ENCODE results near the gene TEX54.
"Not testable (repeated sequence)": the region's sequence is repeated elsewhere in the genome, so short reads cannot be mapped to it uniquely, and the experiment has no call there.

DNA sequence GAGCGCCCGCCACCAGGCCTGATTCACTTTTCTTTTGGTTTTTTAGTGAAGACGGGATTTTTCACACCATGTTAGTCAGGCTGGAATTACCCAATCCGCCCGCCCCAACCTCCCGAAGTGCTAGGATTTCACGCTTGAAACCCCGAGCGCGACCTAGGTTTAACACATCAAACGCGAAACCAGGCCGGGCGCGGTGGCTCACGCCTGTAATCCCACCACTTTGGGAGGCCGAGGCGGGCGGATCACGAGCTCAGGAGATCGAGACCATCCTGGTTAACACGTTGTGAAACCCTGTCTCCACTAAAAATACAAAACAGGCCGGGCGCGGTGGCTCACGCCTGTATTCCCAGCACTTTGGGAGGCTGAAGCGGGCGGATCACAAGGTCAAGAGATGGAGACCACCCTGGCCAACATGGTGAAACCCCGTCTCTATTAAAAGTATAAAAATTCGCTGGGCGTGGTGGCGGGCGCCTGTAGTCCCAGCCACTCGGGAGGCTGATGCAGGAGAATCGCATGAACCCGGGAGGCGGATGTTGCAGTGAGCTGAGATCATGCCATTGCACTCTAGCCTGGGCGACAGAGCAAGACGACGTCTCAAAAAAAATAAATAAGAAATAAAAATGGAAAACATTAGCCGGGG, 8.2 kb upstream of the TEX54 start:
- TF ChIP-seq, protein P1, sequence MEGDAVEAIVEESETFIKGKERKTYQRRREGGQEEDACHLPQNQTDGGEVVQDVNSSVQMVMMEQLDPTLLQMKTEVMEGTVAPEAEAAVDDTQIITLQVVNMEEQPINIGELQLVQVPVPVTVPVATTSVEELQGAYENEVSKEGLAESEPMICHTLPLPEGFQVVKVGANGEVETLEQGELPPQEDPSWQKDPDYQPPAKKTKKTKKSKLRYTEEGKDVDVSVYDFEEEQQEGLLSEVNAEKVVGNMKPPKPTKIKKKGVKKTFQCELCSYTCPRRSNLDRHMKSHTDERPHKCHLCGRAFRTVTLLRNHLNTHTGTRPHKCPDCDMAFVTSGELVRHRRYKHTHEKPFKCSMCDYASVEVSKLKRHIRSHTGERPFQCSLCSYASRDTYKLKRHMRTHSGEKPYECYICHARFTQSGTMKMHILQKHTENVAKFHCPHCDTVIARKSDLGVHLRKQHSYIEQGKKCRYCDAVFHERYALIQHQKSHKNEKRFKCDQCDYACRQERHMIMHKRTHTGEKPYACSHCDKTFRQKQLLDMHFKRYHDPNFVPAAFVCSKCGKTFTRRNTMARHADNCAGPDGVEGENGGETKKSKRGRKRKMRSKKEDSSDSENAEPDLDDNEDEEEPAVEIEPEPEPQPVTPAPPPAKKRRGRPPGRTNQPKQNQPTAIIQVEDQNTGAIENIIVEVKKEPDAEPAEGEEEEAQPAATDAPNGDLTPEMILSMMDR (IDR thresholded peaks at IDR 0.05) = not testable (repeated sequence)
- not testable (repeated sequence) for TF ChIP-seq POLR2A (IDR thresholded peaks at IDR 0.05)

Measured in esophagus squamous epithelium (tissue), 4 donors.